Astrocyte (in vitro differentiated cells and primary cell): ENCODE results near the gene THY1.

ENCODE experiments used
- EZH2 ChIP-seq: IDR thresholded peaks from 2 replicates; pipeline ENCODE4 v1.6.1; 2012; ENCODE audit warnings: mild to moderate bottlenecking, low read length, inconsistent platforms; ENCODE audit not compliant: insufficient read depth
- TF ChIP-seq, protein P1 (sequence below): IDR thresholded peaks from 2 replicates; pipeline ENCODE4 v1.5.1; 2011; ENCODE audit warnings: low read depth, mild to moderate bottlenecking, inconsistent platforms, low read length, moderate library complexity; ENCODE audit not compliant: insufficient read depth

DNA sequence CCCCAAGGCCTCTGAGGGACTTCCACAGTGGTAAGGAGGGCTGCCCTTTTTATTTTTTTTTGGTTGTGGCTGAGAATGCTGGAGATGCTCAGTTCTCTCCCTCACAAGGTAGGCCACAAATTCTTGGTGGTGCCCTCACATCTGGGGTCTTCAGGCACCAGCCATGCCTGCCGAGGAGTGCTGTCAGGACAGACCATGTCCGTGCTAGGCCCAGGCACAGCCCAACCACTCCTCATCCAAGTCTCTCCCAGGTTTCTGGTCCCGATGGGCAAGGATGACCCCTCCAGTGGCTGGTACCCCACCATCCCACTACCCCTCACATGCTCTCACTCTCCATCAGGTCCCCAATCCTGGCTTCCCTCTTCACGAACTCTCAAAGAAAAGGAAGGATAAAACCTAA, 4.2 kb downstream of the THY1 start:
- TF ChIP-seq, protein P1, sequence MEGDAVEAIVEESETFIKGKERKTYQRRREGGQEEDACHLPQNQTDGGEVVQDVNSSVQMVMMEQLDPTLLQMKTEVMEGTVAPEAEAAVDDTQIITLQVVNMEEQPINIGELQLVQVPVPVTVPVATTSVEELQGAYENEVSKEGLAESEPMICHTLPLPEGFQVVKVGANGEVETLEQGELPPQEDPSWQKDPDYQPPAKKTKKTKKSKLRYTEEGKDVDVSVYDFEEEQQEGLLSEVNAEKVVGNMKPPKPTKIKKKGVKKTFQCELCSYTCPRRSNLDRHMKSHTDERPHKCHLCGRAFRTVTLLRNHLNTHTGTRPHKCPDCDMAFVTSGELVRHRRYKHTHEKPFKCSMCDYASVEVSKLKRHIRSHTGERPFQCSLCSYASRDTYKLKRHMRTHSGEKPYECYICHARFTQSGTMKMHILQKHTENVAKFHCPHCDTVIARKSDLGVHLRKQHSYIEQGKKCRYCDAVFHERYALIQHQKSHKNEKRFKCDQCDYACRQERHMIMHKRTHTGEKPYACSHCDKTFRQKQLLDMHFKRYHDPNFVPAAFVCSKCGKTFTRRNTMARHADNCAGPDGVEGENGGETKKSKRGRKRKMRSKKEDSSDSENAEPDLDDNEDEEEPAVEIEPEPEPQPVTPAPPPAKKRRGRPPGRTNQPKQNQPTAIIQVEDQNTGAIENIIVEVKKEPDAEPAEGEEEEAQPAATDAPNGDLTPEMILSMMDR = no peak
- TF ChIP-seq EZH2 = no peak
